Measurements from ENCODE around the gene PANX3.

PANX3 gene

GRCh38 chr11:124618863-124619262 lies 7.6 kb downstream of the PANX3 start:
- DNase-seq: no peak

GRCh38 chr11:124622531-124623451 lies 11.6 kb downstream of the PANX3 start, which contains the start of gene TBRG1:
TSS of gene TBRG1 (plus strand) at chr11:124622864. CDS start at chr11:124623084, 220 bp downstream.
- peak; percentile 63 to 69 for DNase-seq

GRCh38 chr11:124623861-124624525 lies 12.8 kb downstream of the PANX3 start:
- no peak for DNase-seq

GRCh38 chr11:124625504-124626168 lies 14.4 kb downstream of the PANX3 start:
- no peak for DNase-seq

GRCh38 chr11:124627546-124627945 lies 16.3 kb downstream of the PANX3 start:
- DNase-seq: no peak

- DNase-seq: no peak
These were observed 18.7 kb downstream of the PANX3 start for GRCh38 chr11:124629961-124630360.

GRCh38 chr11:124633355-124633754 lies 22.1 kb downstream of the PANX3 start:
- DNase-seq: no peak

GRCh38 chr11:124635932-124636331 lies 24.7 kb downstream of the PANX3 start:
- DNase-seq: no peak

GRCh38 chr11:124638500-124638899 lies 27.3 kb downstream of the PANX3 start:
- no peak for DNase-seq

- no peak for DNase-seq
These were observed 28.0 kb downstream of the PANX3 start for GRCh38 chr11:124639186-124639585.

GRCh38 chr11:124640666-124641065 lies 29.4 kb downstream of the PANX3 start:
- DNase-seq: no peak

GRCh38 chr11:124642628-124643027 lies 31.4 kb downstream of the PANX3 start:
- no peak for DNase-seq

GRCh38 chr11:124643042-124643604 lies 31.9 kb downstream of the PANX3 start:
- DNase-seq: no peak

- DNase-seq: no peak
These were observed 32.6 kb downstream of the PANX3 start for GRCh38 chr11:124643605-124644425.

- peak in 1 of 2 donors; percentile 3 for DNase-seq
These were observed 33.4 kb downstream of the PANX3 start for GRCh38 chr11:124644426-124645280.

GRCh38 chr11:124646148-124646547 lies 34.9 kb downstream of the PANX3 start:
- no peak for DNase-seq

- DNase-seq: no peak
These were observed 37.4 kb downstream of the PANX3 start for GRCh38 chr11:124648610-124649009.

GRCh38 chr11:124656774-124657630 lies 45.8 kb downstream of the PANX3 start:
- no peak for DNase-seq

- DNase-seq: no peak
These were observed 46.7 kb downstream of the PANX3 start for GRCh38 chr11:124657904-124658303.

- no peak for DNase-seq
These were observed 47.3 kb downstream of the PANX3 start for GRCh38 chr11:124658501-124658900.

Measured in stimulated activated CD4-positive, alpha-beta T cell treated with anti-CD3 and anti-CD28 coated beads, Interleukin-2, amount 100 ng/mL, for 48 hours (primary cell).